Vagina (tissue), 2 donors: ENCODE data around the gene ZFP37. TPM values are rescaled to one million over a fixed set of nuclear protein-coding genes. Genes with fewer than 3 reads are reported as not detected.
"Not testable (repeated sequence)": the region's sequence is repeated elsewhere in the genome, so short reads cannot be mapped to it uniquely, and the experiment has no call there.

ENCODE experiments used
- DNase-seq, 2 donors: peaks; one replicate each; pipeline ENCODE4 v3.0.0-alpha.2; 2017; ENCODE audit errors: extremely low spot score in 2 of 2
- H3K27ac ChIP-seq: fragments of 200-600 bp; sonication (generic); one replicate; pipeline ENCODE4 v1.5.1; 2019
- H3K27me3 ChIP-seq: fragments of 200-600 bp; sonication (generic); one replicate; pipeline ENCODE4 v1.5.1; 2019
- H3K36me3 ChIP-seq, 2 donors: fragments of 200-600 bp; sonication (generic); one replicate each; pipeline ENCODE4 v1.5.1; 2017 to 2019
- H3K4me1 ChIP-seq: fragments of 200-600 bp; sonication (generic); one replicate; pipeline ENCODE4 v1.5.1; 2019
- H3K4me3 ChIP-seq, 2 donors: fragments of 200-600 bp; sonication (generic); 1 replicate in 1 of 2; 2 replicates in 1 of 2; pipeline ENCODE4 v1.5.1; 2016 to 2019
- H3K9me3 ChIP-seq: fragments of 200-600 bp; sonication (generic); one replicate; pipeline ENCODE4 v1.5.1; 2019
- POLR2A ChIP-seq, 2 donors: fragments of 450-650 bp; IDR thresholded peaks; one replicate each; pipeline ENCODE4 v1.6.1; 2017; ENCODE audit warnings: antibody characterized with exemption in 2 of 2, mild to moderate bottlenecking in 2 of 2, moderate library complexity in 2 of 2
- POLR2AphosphoS5 ChIP-seq, 2 donors: sonication (generic); formaldehyde crosslinking; IDR thresholded peaks; one replicate each; pipeline ENCODE4 v1.9.0; 2017; ENCODE audit warnings: antibody characterized with exemption in 2 of 2, mild to moderate bottlenecking in 2 of 2, low read depth in 1 of 2; ENCODE audit not compliant: insufficient read depth in 1 of 2
- intact Hi-C: fragments of 100-400 bp; cut with DNase I; formaldehyde crosslinking; loops from one replicate; pipeline ENCODE4 v1.15.1; 2023
- total RNA-seq: library from RNA; depleted of rRNA; stranded (reverse); fragments of >200 nt; gene quantifications from one replicate; pipeline ENCODE4 v1.2.3, GENCODE V29; 2016
- TF ChIP-seq, protein P1 (sequence below), 3 experiments: fragments of 450-650 bp in 2 of 3; fragments of 200-600 bp in 1 of 3; sonication (generic) in 1 of 3; IDR thresholded peaks; one replicate each; pipeline ENCODE4 v1.5.1; 2017 to 2019; ENCODE audit warnings: antibody characterized with exemption in 3 of 3, mild to moderate bottlenecking in 2 of 3, moderate library complexity in 2 of 3

Gene ZFP37
- total RNA-seq: 3.7 TPM

DNA sequence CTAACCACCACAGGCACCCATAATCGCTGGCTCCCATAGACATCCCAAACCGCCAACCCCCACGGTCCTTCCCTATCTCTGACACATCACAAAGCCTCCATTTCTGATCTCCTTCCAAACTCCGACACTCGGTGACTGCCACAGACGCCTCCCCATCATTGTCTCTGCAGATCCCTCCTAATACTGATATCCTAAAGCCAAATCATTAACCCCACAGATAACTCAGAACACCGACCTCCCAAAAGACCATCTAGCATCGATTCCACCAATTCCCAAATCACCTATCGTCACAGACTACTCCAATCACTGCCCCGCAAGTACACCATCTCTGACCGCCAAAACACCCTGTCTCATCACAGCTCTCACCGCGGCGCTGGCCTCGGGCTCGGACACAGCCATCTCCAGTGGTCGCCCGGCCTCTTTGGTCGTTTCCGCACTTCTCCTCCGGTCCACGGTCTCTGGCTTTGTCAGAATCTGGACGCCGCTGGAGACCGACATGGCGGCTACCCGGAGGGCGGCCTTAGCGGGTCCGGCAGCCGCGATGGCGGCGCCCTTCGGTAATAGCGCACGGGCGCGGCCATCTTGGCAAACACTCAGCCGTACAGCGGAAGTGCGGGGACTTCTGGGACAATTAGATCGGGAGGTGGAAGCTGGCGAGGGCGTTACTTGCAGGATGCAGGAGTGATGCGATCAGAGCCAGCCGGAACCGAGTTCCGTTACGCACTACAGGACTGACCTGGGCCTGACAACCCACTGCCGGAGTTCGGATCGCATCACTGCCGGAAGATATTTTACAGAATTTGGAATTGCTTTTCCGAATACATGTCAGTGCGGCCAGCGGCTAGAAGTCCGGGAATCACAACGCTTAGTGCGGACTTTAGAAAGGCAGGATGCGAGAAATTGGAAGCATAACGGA is at the start of gene ZFP37:
Gene ZFP37, minus strand, starts transcription at position 534 of the 916 bp plus-strand sequence. Its CDS starts 36 bp downstream, at position 498.
- peak within 1 kb of the TSS; percentile 58 to 65 for H3K4me3 ChIP-seq
- H3K36me3 ChIP-seq: peaks cover 0 to 14% of the 10 kb centered on the region in 2 donors
- peak in 1 of 2 donors; percentile 94 for DNase-seq
- H3K27me3 ChIP-seq: no peaks in the 10 kb centered on the region
- H3K27ac ChIP-seq: peak within 1 kb of the TSS; percentile 68
- intact Hi-C loops: no loop called here
- peaks cover 5% of the 10 kb centered on the region for H3K4me1 ChIP-seq
- TF ChIP-seq, protein P1, sequence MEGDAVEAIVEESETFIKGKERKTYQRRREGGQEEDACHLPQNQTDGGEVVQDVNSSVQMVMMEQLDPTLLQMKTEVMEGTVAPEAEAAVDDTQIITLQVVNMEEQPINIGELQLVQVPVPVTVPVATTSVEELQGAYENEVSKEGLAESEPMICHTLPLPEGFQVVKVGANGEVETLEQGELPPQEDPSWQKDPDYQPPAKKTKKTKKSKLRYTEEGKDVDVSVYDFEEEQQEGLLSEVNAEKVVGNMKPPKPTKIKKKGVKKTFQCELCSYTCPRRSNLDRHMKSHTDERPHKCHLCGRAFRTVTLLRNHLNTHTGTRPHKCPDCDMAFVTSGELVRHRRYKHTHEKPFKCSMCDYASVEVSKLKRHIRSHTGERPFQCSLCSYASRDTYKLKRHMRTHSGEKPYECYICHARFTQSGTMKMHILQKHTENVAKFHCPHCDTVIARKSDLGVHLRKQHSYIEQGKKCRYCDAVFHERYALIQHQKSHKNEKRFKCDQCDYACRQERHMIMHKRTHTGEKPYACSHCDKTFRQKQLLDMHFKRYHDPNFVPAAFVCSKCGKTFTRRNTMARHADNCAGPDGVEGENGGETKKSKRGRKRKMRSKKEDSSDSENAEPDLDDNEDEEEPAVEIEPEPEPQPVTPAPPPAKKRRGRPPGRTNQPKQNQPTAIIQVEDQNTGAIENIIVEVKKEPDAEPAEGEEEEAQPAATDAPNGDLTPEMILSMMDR (IDR thresholded peaks at IDR 0.05): no peak
- TF ChIP-seq POLR2AphosphoS5 (IDR thresholded peaks at IDR 0.05; ENCODE audit: insufficient read depth in 1 of 2, low read depth in 1 of 2) (peak; percentile 86 to 92), POLR2A (IDR thresholded peaks at IDR 0.05) (no peak)
- peaks cover 26% of the 10 kb centered on the region for H3K9me3 ChIP-seq

DNA sequence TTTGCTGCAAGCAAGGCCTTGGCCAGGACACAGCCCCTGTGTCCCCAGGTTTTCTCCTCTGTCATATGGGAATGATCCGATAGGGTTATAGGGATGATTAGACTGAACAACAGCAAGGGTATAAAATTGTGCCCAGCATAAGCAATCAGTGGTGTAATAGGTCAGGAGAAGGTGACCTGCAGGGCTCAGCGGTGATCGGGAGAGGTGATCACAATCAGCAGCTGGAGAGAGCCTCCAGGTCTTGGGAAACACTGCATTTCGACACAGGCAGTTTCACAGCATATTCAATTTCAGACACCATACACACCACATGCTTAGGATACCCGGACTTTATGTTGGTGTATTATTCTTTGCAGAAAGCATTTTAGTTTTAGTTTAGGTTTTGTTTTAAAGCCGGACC is 48.8 kb upstream of the ZFP37 start:
- DNase-seq, H3K27me3 ChIP-seq, intact Hi-C loops, H3K4me3 ChIP-seq, H3K36me3 ChIP-seq, H3K9me3 ChIP-seq, H3K4me1 ChIP-seq, H3K27ac ChIP-seq: not testable (repeated sequence)

DNA sequence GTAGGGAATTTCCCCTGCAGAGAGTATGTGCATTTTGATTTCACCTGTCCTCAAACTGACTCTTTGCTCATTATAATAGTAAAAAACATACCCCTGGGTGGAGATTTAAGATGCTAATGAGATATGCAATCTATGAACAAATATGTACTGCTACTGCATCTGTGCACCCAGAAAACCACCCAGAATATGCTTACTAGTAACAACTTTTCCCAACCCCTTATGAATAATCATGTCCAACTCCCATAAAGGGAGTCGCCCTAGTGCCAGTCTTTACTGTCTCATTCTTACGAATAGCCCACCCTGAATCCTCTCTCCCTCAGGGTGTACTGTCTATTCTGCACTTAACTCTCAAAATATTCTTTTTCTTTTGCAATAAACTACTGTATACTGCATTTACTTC is 39.0 kb upstream of the ZFP37 start:
- Histone ChIP-seq H3K4me3 (no peak overlapping the region), H3K27ac (no peak overlapping the region), H3K9me3 (no peaks in the 10 kb centered on the region), H3K36me3 (no peaks in the 10 kb centered on the region), H3K27me3 (no peaks in the 10 kb centered on the region), H3K4me1 (no peaks in the 10 kb centered on the region)
- intact Hi-C loops: no loop called here
- no peak for DNase-seq
- TF ChIP-seq, protein P1 (IDR thresholded peaks at IDR 0.05): no peak
- TF ChIP-seq POLR2AphosphoS5 (IDR thresholded peaks at IDR 0.05; ENCODE audit: insufficient read depth in 1 of 2, low read depth in 1 of 2) (no peak), POLR2A (IDR thresholded peaks at IDR 0.05) (no peak)

DNA sequence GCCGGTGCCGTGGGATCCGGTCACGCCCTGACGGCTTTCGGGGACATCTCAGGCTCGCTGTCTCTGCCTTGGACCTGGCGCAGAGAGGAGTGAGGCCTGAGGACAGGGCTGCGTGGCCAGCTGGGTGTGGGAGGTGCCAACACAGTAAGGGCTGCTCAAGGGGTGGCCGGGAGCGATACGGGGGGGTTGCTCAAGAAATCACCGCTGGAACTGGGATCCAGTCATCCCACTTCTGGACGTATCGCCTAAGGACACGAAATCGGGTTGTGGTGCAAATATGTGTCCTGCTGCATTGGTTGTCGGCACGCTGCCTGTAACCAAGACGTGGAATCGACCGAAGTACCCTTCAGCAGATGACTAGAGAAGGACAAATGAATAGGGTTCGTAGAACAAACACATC is 33.4 kb upstream of the ZFP37 start:
- DNase-seq, H3K27me3 ChIP-seq, intact Hi-C loops, H3K9me3 ChIP-seq, H3K27ac ChIP-seq, H3K4me1 ChIP-seq, H3K4me3 ChIP-seq, H3K36me3 ChIP-seq: not testable (repeated sequence)

DNA sequence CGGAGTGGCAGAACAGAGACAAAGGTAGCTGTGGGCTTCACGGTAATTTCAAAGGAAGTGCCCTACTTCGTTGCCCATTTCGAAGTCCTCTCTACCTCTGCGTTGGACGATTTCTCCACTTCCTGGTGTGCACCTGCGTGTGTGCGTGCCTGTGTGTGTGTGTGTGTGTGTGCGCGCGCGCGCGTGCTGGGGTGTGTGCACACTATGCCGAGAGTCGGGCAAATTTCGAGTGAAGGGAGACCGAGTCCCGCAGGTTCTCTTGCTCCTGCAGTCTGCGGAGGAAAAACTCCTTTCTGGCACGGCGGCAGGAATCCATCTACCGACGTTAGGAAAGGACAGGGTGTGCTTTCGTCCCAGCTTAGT is 32.6 kb upstream of the ZFP37 start:
- H3K27ac ChIP-seq, H3K36me3 ChIP-seq, intact Hi-C loops, H3K4me3 ChIP-seq, DNase-seq, H3K9me3 ChIP-seq, H3K27me3 ChIP-seq, H3K4me1 ChIP-seq: not testable (repeated sequence)

DNA sequence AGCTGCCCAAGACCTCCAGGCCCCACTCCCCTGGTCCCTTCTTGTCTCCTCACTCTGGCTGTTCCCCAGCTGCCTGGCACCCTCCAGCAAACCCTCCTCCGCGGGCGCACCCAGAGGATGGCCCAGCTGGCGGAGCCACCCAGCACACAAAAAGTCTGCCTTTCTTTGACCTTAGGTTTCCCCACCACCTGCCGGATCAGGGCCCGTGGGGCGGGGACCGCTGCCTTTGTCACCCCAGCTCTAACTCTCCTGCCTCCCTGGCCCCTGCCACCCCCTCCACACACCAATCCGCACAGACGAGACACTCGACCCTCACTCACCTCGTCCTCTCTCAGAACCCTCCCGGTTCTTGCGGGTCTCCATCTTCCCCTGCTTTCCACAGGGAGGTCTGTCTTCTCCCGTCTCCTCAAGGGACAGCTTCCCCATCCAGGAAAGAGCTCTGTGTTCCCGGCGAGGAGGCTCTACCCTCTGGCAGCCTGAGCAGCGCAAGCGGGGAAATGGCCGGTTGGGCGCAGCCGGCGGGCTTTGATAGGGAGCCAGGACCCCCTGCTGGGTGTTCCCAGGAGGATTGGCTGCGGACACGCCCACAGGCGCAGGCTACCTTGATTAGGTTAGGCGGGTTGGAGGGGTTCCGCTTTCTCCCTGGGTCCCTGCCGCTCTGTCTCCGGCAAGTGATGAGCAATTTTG is 32.1 kb upstream of the ZFP37 start:
- H3K27me3 ChIP-seq, H3K4me1 ChIP-seq, H3K4me3 ChIP-seq, H3K36me3 ChIP-seq, H3K9me3 ChIP-seq, DNase-seq, H3K27ac ChIP-seq, intact Hi-C loops: not testable (repeated sequence)

DNA sequence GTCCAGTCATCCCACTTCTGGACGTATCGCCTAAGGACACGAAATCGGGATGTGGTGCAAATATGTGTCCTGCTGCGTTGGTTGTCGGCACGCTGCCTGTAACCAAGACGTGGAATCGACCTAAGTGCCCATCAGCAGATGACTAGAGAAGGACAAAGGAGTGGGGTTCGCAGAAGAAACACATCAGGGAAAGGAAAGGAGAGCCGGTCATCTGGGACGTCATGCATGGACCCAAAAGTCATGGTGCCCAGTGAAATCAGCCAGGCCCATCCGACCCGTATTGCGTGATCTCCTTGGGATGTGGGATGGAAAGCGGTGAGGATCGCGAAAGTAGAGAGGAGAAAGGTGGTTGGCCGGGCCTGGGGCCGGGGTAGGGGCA is 6.4 kb upstream of the ZFP37 start:
- H3K4me3 ChIP-seq, H3K27me3 ChIP-seq, H3K4me1 ChIP-seq, intact Hi-C loops, H3K27ac ChIP-seq, H3K36me3 ChIP-seq, H3K9me3 ChIP-seq, DNase-seq: not testable (repeated sequence)

DNA sequence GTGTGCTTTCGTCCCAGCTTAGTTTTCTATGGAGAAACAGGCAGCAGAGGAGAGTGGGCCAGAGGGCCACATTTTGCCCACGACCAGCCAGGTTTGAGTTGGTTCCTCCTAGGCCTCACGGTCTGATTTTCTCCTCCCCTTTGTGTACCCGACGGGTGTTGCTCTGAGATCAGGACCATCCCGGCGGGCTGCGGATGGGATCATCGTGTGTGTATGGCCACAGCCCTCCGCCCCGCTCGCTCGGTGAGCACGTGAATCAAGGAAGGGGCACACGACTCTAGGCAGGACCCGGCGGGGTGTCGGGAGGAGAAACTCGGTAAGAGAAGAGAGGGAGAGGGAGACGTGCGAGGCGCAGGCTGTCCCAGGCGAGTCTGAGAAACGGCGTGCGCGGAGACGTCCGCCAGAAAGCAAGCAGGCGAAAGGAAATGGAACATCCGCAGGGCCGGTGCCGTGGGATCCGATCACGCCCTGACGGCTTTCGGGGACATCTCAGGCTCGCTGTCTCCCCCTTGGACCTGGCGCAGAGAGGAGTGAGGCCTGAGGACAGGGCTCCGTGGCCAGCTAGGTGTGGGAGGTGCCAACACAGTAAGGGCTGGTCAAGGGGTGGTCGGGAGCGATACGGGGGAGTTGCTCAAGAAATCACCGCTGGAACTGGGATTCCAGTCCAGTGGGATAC is 5.9 kb upstream of the ZFP37 start:
- peak in 1 of 2 donors; percentile 91 for DNase-seq
- H3K36me3 ChIP-seq, intact Hi-C loops, H3K4me3 ChIP-seq, H3K27ac ChIP-seq, H3K4me1 ChIP-seq, H3K9me3 ChIP-seq, H3K27me3 ChIP-seq: not testable (repeated sequence)

DNA sequence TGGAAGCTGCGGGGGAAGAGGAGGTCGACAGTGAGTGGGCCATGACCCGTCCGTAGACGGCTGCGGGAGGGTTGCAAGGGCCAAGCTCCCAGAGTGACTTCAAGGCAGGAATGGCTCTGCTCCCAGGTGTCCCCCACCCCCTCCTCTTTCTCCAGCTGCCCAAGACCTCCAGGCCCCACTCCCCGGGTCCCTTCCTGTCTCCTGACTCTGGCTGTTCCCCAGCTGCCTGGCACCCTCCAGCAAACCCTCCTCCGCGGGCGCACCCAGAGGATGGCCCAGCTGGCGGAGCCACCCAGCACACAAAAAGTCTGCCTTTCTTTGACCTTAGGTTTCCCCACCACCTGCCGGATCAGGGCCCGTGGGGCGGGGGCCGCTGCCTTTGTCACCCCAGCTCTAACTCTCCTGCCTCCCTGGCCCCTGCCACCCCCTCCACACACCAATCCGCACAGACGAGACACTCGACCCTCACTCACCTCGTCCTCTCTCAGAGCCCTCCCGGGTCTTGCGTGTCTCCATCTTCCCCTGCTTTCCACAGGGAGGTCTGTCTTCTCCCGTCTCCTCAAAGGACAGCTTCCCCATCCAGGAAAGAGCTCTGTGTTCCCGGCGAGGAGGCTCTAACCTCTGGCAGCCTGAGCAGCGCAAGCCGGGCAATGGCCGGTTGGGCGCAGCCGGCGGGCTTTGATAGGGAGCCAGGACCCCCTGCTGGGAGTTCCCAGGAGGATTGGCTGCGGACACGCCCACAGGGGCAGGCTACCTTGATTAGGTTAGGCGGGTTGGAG is 4.7 kb upstream of the ZFP37 start:
- H3K36me3 ChIP-seq, intact Hi-C loops, H3K9me3 ChIP-seq, DNase-seq, H3K4me1 ChIP-seq, H3K4me3 ChIP-seq, H3K27ac ChIP-seq, H3K27me3 ChIP-seq: not testable (repeated sequence)
